Ascending aorta (tissue), 2 donors: Measurements from ENCODE around the gene CT47C1. TPM values are rescaled to one million over a fixed set of nuclear protein-coding genes. Genes with fewer than 3 reads are reported as not detected.

Source experiments
- DNase-seq, 2 donors: peaks; one replicate each; pipeline ENCODE4 v3.0.0-alpha.2; 2019; ENCODE audit warnings: low spot score in 2 of 2
- H3K27ac ChIP-seq, 2 donors: fragments of 200-600 bp; sonication (generic); one replicate each; pipeline ENCODE4 v1.5.1; 2016 to 2017; ENCODE audit warnings: mild to moderate bottlenecking in 1 of 2
- H3K27me3 ChIP-seq: fragments of 200-600 bp; sonication (generic); one replicate; pipeline ENCODE4 v1.5.1; 2017
- H3K36me3 ChIP-seq, 2 donors: fragments of 200-600 bp; sonication (generic); one replicate each; pipeline ENCODE4 v1.5.1; 2016
- H3K4me1 ChIP-seq, 2 donors: fragments of 200-600 bp; sonication (generic); one replicate each; pipeline ENCODE4 v1.5.1; 2016 to 2017; ENCODE audit warnings: mild to moderate bottlenecking in 1 of 2
- H3K4me3 ChIP-seq, 2 donors: fragments of 200-600 bp; sonication (generic); one replicate each; pipeline ENCODE4 v1.5.1; 2016 to 2017; ENCODE audit warnings: mild to moderate bottlenecking in 1 of 2
- H3K9me3 ChIP-seq, 2 donors: fragments of 200-600 bp; sonication (generic); one replicate each; pipeline ENCODE4 v1.5.1; 2016
- intact Hi-C: fragments of 100-400 bp; cut with DNase I; formaldehyde crosslinking; loops from one replicate; pipeline ENCODE4 v1.15.1; 2023
- total RNA-seq: library from RNA; depleted of rRNA; stranded (reverse); fragments of >200 nt; gene quantifications from one replicate; pipeline ENCODE4 v1.1.0, GENCODE V29; 2016
- TF ChIP-seq, protein P1 (sequence below), 3 experiments: fragments of 200-600 bp in 2 of 3; fragments of 450-650 bp in 1 of 3; sonication (generic) in 2 of 3; IDR thresholded peaks; one replicate each; pipeline ENCODE4 v1.5.1; 2016 to 2019; ENCODE audit warnings: antibody characterized with exemption in 3 of 3, mild to moderate bottlenecking in 1 of 3, moderate library complexity in 1 of 3

The CT47C1 gene
- total RNA-seq, 1 donor from 2014 or later: not detected

DNA sequence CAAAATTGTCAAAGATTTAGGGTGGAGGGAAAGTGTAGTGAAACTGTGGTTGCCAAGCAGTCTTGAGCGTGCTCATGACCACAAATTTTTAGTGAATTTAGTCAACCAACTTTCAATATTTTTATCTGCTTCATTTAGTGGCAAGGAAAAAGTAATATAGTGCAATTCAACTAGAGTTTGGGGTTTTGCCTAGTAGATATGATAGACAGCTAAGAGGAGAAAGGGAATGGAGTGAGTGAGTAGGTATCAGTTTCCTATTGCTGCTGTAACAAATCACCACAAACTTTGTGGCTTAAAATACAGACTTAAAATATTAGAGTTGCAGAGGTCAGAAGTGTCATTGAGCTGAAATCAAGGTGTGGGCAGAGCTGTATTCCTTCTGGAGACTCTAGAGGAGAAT, 3.7 kb upstream of the CT47C1 start:
- H3K4me3 ChIP-seq: no peak overlapping the region
- H3K27ac ChIP-seq: no peak overlapping the region
- no peaks in the 10 kb centered on the region for H3K36me3 ChIP-seq
- no peaks in the 10 kb centered on the region for H3K27me3 ChIP-seq
- no peaks in the 10 kb centered on the region for H3K4me1 ChIP-seq
- TF ChIP-seq, protein P1, sequence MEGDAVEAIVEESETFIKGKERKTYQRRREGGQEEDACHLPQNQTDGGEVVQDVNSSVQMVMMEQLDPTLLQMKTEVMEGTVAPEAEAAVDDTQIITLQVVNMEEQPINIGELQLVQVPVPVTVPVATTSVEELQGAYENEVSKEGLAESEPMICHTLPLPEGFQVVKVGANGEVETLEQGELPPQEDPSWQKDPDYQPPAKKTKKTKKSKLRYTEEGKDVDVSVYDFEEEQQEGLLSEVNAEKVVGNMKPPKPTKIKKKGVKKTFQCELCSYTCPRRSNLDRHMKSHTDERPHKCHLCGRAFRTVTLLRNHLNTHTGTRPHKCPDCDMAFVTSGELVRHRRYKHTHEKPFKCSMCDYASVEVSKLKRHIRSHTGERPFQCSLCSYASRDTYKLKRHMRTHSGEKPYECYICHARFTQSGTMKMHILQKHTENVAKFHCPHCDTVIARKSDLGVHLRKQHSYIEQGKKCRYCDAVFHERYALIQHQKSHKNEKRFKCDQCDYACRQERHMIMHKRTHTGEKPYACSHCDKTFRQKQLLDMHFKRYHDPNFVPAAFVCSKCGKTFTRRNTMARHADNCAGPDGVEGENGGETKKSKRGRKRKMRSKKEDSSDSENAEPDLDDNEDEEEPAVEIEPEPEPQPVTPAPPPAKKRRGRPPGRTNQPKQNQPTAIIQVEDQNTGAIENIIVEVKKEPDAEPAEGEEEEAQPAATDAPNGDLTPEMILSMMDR (IDR thresholded peaks at IDR 0.05): no peak
- intact Hi-C loops: loop anchor here (5.0 kb wide), 1 partner anchor 62 kb away; no protein-coding TSS in a partner anchor
- no peak for DNase-seq
- no peaks in the 10 kb centered on the region for H3K9me3 ChIP-seq

DNA sequence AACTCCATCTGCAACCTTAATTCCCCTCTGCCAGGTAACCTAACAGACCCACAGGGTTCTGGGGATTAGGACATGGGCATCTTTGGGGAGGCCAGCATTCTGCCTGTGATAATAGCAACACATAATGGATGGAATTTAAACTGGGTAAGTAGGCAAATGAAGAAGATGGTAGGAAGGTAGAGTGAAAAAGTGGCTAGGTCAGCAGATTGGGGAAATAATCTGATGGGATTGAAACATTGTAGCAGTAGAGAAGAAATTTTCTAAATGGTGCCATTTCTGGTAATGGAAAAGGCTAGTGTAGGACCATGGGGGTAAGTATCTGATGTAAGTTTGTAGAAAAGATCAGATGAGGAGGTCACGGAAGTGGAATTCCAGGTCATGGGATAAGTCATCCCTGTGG, 3.0 kb upstream of the CT47C1 start:
- no peak for DNase-seq
- intact Hi-C loops: loop anchor here (5.0 kb wide), 1 partner anchor 62 kb away; no protein-coding TSS in a partner anchor
- TF ChIP-seq, protein P1 (IDR thresholded peaks at IDR 0.05): no peak

DNA sequence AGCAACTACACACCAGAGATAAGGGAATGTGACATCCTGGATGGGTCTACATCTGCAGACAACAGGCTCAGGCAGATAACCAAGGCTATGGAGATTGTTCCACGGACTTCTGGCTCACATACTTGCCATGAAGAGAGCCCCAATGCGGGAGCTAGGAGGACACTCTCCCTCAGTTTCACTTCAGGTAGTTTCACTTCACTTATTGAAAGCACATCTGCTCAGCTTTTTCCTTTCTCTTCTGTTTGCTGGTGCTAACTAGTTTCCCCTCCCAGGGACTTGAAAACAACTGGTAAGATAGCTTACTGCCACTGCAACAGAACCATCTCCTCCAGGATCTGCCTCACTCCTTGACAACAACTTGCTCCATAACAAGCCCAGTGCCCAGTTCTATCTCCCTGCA, 1.4 kb upstream of the CT47C1 start:
- Histone ChIP-seq H3K27me3 (no peaks in the 10 kb centered on the region), H3K4me3 (no peak overlapping the region), H3K4me1 (no peaks in the 10 kb centered on the region), H3K27ac (no peak overlapping the region), H3K9me3 (no peaks in the 10 kb centered on the region), H3K36me3 (no peaks in the 10 kb centered on the region)
- DNase-seq: no peak
- TF ChIP-seq, protein P1 (IDR thresholded peaks at IDR 0.05): no peak
- intact Hi-C loops: no loop called here

More for the DNA sequence above, 3.0 kb upstream of the CT47C1 start:
- H3K36me3 ChIP-seq: no peaks in the 10 kb centered on the region
- no peak overlapping the region for H3K27ac ChIP-seq
- H3K4me3 ChIP-seq: no peak overlapping the region
- no peaks in the 10 kb centered on the region for H3K9me3 ChIP-seq
- H3K4me1 ChIP-seq: no peaks in the 10 kb centered on the region
- no peaks in the 10 kb centered on the region for H3K27me3 ChIP-seq

DNA sequence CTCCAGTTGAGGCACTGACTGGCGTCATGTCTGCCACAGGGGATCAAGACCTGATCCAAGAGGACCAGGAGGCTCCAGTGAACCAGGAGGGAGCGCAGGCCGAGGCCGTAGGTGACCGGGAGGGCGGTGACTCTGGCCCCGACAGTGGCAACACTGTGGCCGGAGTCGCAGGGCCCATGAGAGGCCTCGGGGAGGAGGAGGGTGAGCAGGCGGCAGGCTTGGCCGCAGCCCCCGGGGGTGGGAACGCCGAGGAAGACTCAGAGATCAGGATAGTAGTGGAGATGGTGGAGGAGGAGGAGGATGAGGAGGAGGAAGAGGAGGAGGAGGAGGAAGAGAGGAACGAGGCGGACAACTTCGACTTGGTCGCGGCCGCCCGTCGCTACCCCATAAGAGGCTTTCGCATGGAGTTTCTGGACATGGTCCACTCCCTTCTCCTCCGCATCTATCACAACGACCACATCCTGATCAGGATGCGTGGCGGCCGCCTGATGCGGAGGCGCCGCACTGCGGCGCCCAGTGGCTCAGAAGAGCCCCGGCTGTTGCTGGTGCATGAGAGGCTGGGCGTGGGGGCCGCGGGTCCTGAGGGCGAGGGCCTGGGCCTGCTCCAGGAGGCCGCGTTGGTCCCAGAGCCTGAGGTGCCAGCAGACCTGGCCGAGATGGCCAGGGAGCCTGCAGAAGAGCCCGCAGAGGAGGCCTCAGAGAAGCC, 560 bp downstream of the CT47C1 start:
- TF ChIP-seq, protein P1 (IDR thresholded peaks at IDR 0.05): no peak
- intact Hi-C loops: no loop called here
- H3K9me3 ChIP-seq: no peaks in the 10 kb centered on the region
- H3K4me3 ChIP-seq: no peak overlapping the region
- no peak for DNase-seq
- H3K36me3 ChIP-seq: no peaks in the 10 kb centered on the region
- H3K27me3 ChIP-seq: no peaks in the 10 kb centered on the region
- no peak overlapping the region for H3K27ac ChIP-seq
- no peaks in the 10 kb centered on the region for H3K4me1 ChIP-seq

DNA sequence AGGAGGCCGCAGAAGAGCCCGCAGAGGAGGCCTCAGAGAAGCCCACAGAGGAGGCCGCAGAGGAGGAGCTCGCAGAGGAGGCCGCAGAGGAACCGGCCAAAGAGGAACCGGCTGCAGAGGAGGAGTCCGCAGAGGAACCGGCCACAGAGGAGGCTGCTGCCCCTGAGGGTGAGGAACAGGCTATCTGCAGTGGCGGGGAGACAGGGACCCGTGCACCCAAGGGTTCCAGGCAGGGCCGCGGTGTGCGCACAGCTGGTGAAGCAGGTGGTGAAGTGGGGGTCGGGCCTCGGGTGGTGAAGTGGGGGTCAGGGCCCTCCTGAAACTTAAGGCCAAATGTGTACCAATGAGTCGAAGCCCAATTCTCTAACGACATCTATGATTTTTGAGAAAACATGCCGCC, 1.1 kb downstream of the CT47C1 start:
- Histone ChIP-seq H3K4me3 (no peak overlapping the region), H3K27me3 (no peaks in the 10 kb centered on the region), H3K27ac (no peak overlapping the region), H3K4me1 (no peaks in the 10 kb centered on the region), H3K36me3 (no peaks in the 10 kb centered on the region), H3K9me3 (no peaks in the 10 kb centered on the region)
- no peak for DNase-seq
- intact Hi-C loops: no loop called here
- TF ChIP-seq, protein P1 (IDR thresholded peaks at IDR 0.05): no peak
